Tibial nerve (tissue), 4 donors: ENCODE measurements around the gene RPGR.

Experiments
- CTCF ChIP-seq, 5 experiments: fragments of 200-600 bp in 3 of 5; fragments of 450-650 bp in 2 of 5; sonication (generic) in 3 of 5; IDR thresholded peaks; one replicate each; pipeline ENCODE4 v1.5.1; 2016 to 2019; ENCODE audit warnings: antibody characterized with exemption in 5 of 5, mild to moderate bottlenecking in 3 of 5, moderate library complexity in 2 of 5
- EP300 ChIP-seq, 2 donors: sonication (generic); formaldehyde crosslinking; IDR thresholded peaks; one replicate each; pipeline ENCODE4 v1.6.1; 2017; ENCODE audit warnings: antibody characterized with exemption in 2 of 2, mild to moderate bottlenecking in 1 of 2
- POLR2A ChIP-seq, 2 donors: fragments of 450-650 bp; IDR thresholded peaks; one replicate each; pipeline ENCODE4 v1.6.1; 2017; ENCODE audit warnings: antibody characterized with exemption in 2 of 2, mild to moderate bottlenecking in 2 of 2, moderate library complexity in 2 of 2

DNA sequence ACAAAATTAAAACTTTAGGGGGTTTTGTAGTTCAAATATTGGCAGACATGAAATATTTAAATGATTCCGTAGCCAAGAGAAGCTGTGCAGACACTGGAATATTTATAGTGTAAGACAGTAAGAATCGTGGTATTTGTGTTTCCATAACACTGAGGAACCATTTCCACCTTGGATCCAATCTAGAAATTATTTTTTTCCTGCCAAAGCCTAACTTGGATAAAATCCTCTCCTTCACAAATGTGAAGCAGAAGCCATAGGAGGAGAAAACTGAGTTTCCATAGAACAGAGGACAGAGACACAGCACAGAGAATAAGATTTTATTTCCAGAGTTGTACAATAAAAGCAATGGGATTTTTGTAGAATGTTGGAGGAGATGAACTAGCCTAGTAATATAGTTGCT, 86.8 kb downstream of the RPGR start:
- TF ChIP-seq POLR2A (IDR thresholded peaks at IDR 0.05), result no peak
- TF ChIP-seq CTCF (IDR thresholded peaks at IDR 0.05), result no peak
- no peak for TF ChIP-seq EP300 (IDR thresholded peaks at IDR 0.05)
